GM12865 (cell line): ENCODE measurements around the gene LMOD2.

Experiments
- DNase-seq: peaks from one replicate; pipeline ENCODE4 v3.0.0; 2010; ENCODE audit warnings: low read depth
- H3K4me3 ChIP-seq: 2 replicates; pipeline ENCODE4 v1.5.1; 2011; ENCODE audit warnings: mild to moderate bottlenecking, low read depth, low read length, control low read depth
- TF ChIP-seq, protein P1 (sequence below): IDR thresholded peaks from 2 replicates; pipeline ENCODE4 v1.5.1; 2011; ENCODE audit warnings: low read length, control low read depth, low read depth, inconsistent platforms; ENCODE audit not compliant: insufficient read depth; ENCODE audit errors: missing control alignments

The LMOD2 gene

DNA sequence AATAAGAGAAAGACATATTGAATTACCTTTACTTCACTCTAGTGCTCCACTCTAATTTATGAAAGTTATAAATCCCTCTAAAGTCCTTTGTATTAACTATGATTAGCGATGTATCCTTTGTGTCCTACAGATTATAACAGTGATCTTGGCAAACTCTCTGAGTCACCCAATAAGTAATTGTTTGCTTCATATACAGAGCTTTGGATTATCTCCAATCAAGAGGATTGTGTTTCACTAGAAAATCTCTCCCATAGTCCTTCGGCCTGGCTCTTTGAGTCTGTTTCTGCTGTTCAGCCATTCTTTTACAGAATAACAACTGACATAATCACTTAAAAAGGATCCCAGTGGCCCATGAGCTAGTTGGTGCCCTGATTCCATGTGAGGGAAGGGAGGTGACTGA lies 9.5 kb downstream of the LMOD2 start:
- TF ChIP-seq, protein P1, sequence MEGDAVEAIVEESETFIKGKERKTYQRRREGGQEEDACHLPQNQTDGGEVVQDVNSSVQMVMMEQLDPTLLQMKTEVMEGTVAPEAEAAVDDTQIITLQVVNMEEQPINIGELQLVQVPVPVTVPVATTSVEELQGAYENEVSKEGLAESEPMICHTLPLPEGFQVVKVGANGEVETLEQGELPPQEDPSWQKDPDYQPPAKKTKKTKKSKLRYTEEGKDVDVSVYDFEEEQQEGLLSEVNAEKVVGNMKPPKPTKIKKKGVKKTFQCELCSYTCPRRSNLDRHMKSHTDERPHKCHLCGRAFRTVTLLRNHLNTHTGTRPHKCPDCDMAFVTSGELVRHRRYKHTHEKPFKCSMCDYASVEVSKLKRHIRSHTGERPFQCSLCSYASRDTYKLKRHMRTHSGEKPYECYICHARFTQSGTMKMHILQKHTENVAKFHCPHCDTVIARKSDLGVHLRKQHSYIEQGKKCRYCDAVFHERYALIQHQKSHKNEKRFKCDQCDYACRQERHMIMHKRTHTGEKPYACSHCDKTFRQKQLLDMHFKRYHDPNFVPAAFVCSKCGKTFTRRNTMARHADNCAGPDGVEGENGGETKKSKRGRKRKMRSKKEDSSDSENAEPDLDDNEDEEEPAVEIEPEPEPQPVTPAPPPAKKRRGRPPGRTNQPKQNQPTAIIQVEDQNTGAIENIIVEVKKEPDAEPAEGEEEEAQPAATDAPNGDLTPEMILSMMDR = no peak
- no peak for DNase-seq
- no peak overlapping the region for H3K4me3 ChIP-seq

DNA sequence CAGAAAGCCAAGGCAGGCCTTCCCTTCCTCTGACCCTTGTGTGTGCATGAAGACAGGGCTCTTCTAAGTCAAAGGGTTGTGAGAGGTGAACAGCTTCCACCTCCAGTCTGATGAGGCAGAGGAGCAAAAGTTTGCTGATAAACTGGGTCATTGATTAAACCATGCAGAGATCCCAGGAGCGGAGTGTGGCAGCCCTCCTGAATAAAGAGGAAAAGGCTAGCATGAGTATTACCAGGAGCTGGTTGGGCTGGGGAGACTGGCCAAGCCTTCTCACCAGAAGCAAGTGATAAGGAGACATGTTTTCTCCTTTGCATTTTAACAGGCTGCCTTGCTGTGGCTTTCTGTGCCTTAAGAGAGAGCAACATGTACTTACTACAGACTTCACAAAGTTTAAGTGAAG lies 10.2 kb downstream of the LMOD2 start:
- H3K4me3 ChIP-seq = no peak overlapping the region
- TF ChIP-seq, protein P1 = no peak
- no peak for DNase-seq

DNA sequence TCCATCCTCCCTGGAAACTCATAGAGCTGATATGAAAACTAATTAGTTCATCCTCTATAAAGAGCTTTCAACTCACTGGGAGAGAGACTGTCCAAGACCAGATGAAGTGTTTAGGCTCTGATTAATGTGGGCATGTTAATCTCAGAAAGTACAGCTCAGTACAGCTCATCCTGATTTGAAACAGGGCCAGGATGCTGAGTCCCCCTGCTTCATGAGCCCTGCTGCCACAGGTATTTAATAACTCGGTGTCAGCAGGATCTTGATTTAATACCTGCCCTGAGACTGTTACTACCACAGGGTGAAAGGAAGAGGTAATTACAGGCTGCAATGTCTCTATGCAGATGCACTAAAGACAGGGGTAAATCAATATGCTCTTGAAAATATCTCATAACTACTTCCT lies 10.8 kb downstream of the LMOD2 start:
- no peak for DNase-seq

DNA sequence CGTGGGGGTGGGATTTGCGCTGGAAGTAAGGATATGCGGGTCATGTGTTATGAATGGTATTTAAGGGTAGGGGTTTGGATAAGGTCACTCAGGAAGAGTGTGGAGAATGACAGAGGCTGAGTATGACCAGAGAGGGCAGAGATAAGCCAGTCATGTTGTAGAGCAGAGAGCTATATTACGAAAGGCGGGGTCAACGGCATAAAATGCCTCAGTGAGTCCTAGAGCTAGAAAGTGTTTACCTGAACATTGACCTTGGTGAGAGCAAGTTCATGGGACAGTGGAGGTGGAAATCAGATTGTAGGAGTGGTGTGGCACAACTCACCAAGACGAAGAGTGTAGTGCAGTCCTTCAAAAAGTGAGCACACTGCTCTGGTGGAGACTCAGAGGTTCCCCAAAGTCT lies 13.8 kb downstream of the LMOD2 start:
- TF ChIP-seq, protein P1 = no peak
- no peak for DNase-seq
- H3K4me3 ChIP-seq = no peak overlapping the region

More for the DNA sequence above, 10.8 kb downstream of the LMOD2 start:
- no peak overlapping the region for H3K4me3 ChIP-seq
- TF ChIP-seq, protein P1 = no peak

DNA sequence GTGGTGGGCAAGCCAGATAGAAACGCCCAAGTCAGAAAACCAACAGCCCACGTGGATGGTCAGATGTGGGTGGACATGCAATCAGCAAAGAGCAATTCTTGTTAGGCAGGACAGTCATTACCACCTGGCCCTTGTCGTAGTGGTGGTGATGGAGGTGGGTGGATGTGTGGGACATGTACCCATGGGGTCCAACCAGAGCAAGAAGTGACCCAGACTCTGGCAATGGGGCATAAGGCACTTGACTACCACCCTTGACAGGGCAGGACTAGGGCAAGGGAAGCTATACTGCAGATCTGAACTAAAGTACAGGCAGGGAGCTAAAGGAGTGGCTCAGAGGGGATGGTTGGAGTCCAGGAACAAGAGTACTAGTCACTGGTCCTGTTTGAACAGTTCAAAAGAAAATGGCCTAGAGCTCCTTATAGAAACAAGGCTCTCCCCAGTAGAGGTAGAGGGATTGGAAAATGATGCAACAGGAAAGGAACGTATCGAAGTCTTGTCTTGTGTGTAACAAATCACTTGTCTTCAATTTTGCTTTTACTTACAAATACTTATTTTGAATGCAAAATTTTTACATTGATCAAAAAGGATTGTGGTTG lies 17.6 kb downstream of the LMOD2 start:
- TF ChIP-seq, protein P1 = no peak
- no peak overlapping the region for H3K4me3 ChIP-seq
- DNase-seq = no peak

DNA sequence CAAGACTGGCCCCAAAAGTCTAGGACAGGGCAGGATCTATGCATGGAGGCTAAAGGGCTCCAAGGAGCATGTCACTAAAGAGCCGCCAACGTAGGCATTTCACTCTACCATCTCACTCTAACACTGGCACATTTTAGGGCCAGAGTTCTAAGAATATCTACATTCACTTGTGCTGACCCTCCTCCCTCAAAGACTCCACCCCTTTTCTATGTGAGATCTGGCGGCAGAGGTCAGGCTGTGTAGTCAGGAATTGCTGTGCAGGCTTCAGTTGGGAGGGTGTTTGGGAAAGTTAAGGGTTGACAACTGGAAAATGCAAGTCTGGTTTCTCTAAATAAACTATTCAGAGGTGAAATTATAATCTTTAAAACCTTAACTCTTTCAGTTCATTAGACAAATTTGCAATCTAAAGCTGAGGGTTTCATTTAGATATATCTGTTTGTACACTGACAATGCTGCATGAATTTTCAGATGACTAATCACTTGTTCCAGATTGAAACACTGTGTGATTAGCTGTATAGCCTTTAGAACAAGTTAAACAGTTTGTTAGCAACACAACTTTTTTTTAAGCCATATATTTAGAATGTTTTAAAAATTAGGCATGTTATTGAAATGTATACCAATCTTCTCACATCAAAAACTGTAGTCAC lies 18.2 kb downstream of the LMOD2 start:
- TF ChIP-seq, protein P1 = no peak
- DNase-seq = no peak
- no peak overlapping the region for H3K4me3 ChIP-seq
